Measurements from ENCODE around the gene CCL14.

- TF ChIP-seq, protein P1, sequence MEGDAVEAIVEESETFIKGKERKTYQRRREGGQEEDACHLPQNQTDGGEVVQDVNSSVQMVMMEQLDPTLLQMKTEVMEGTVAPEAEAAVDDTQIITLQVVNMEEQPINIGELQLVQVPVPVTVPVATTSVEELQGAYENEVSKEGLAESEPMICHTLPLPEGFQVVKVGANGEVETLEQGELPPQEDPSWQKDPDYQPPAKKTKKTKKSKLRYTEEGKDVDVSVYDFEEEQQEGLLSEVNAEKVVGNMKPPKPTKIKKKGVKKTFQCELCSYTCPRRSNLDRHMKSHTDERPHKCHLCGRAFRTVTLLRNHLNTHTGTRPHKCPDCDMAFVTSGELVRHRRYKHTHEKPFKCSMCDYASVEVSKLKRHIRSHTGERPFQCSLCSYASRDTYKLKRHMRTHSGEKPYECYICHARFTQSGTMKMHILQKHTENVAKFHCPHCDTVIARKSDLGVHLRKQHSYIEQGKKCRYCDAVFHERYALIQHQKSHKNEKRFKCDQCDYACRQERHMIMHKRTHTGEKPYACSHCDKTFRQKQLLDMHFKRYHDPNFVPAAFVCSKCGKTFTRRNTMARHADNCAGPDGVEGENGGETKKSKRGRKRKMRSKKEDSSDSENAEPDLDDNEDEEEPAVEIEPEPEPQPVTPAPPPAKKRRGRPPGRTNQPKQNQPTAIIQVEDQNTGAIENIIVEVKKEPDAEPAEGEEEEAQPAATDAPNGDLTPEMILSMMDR (IDR thresholded peaks at IDR 0.05) = no peak
- no peak for TF ChIP-seq POLR2A (IDR thresholded peaks at IDR 0.05)
Measured at GRCh38 chr17:35986643-35987042, at the start of gene CCL14.
